K562 (cell line): ENCODE data around the gene PPRC1. TPM values are rescaled to one million over a fixed set of nuclear protein-coding genes. Genes with fewer than 3 reads are reported as not detected.

Experiments
- BDP1 ChIP-seq: IDR thresholded peaks from 3 replicates; pipeline ENCODE4 v1.6.1; 2011; ENCODE audit not compliant: insufficient read length, insufficient read depth
- BMI1 ChIP-seq: fragments of 150-350 bp; IDR thresholded peaks from 2 replicates; pipeline ENCODE4 v1.6.1; 2014; ENCODE audit warnings: low read length
- CHD2 ChIP-seq: IDR thresholded peaks from 2 replicates; pipeline ENCODE4 v1.6.1; 2011; ENCODE audit warnings: low read depth, low read length
- CREB1 ChIP-seq, 2 experiments: sonication (generic) in 1 of 2; formaldehyde crosslinking in 1 of 2; IDR thresholded peaks; 2 replicates each; pipeline versions ENCODE4 v1.6.1 to v1.8.0; 2012 to 2022; ENCODE audit warnings: inconsistent platforms in 1 of 2, mild to moderate bottlenecking in 1 of 2, missing genetic modification reagents in 1 of 2, moderate library complexity in 1 of 2
- EHMT2 ChIP-seq: fragments of 450-650 bp; IDR thresholded peaks from 2 replicates; pipeline ENCODE4 v1.6.1; 2018; ENCODE audit warnings: antibody characterized with exemption
- HMGN3 ChIP-seq: IDR thresholded peaks from 2 replicates; pipeline ENCODE4 v1.6.1; 2011; ENCODE audit warnings: borderline replicate concordance, low read depth, mild to moderate bottlenecking, mixed read lengths, low read length; ENCODE audit not compliant: insufficient read length; ENCODE audit errors: extremely low read depth
- MAFK ChIP-seq: IDR thresholded peaks from 2 replicates; pipeline ENCODE4 v1.6.1; 2011; ENCODE audit warnings: low read length, improper control_type of control experiment
- NRF1 ChIP-seq, 2 experiments: fragments of 450-650 bp; IDR thresholded peaks in 1 of 2; conservative IDR thresholded peaks in 1 of 2; 2 replicates each; pipeline ENCODE4 v1.6.1; 2014; ENCODE audit warnings: mild to moderate bottlenecking in 2 of 2
- PHB2 ChIP-seq: fragments of 450-650 bp; IDR thresholded peaks from 2 replicates; pipeline ENCODE4 v1.6.1; 2017; ENCODE audit warnings: low read depth
- PML ChIP-seq: IDR thresholded peaks from 2 replicates; pipeline ENCODE4 v1.6.1; 2012; ENCODE audit warnings: low read length, inconsistent platforms
- POLR2G ChIP-seq: fragments of 200-400 bp; formaldehyde crosslinking; IDR thresholded peaks from 2 replicates; pipeline ENCODE4 v1.6.1; 2017; ENCODE audit warnings: low read depth, mild to moderate bottlenecking, antibody characterized with exemption, low read length, moderate library complexity
- RBM14 ChIP-seq: fragments of 200-400 bp; formaldehyde crosslinking; IDR thresholded peaks from 2 replicates; pipeline ENCODE4 v1.6.1; 2018; ENCODE audit warnings: low read depth, mild to moderate bottlenecking, low read length, moderate library complexity, borderline replicate concordance; ENCODE audit not compliant: insufficient read depth
- TARDBP ChIP-seq: fragments of 450-650 bp; IDR thresholded peaks from 2 replicates; pipeline ENCODE4 v1.6.1; 2016
- TBP ChIP-seq: optimal IDR thresholded peaks from 2 replicates; pipeline ENCODE3; 2011; ENCODE audit warnings: low read depth, low read length, improper control_type of control experiment
- TEAD1 ChIP-seq, 2 experiments: fragments of 450-650 bp in 1 of 2; sonication (generic) in 1 of 2; formaldehyde crosslinking; IDR thresholded peaks; 2 replicates each; pipeline versions ENCODE4 v1.4.0 to v1.8.0; 2020 to 2022; ENCODE audit warnings: mild to moderate bottlenecking in 2 of 2, missing genetic modification reagents in 1 of 2
- U2AF1 ChIP-seq: fragments of 200-400 bp; formaldehyde crosslinking; optimal IDR thresholded peaks from 2 replicates; pipeline ENCODE3; 2017; ENCODE audit warnings: mild to moderate bottlenecking, low read depth, low read length, moderate library complexity
- ZBTB33 ChIP-seq: sonication (generic); formaldehyde crosslinking; IDR thresholded peaks from 2 replicates; pipeline ENCODE4 v1.8.1; 2023; ENCODE audit warnings: mild to moderate bottlenecking, missing genetic modification reagents
- ZEB2 ChIP-seq: fragments of 450-650 bp; IDR thresholded peaks from 2 replicates; pipeline ENCODE4 v1.6.1; 2016
- ZNF57 ChIP-seq: fragments of 450-650 bp; formaldehyde crosslinking; IDR thresholded peaks from 2 replicates; pipeline ENCODE4 v1.4.0; 2020; ENCODE audit warnings: mild to moderate bottlenecking, moderate library complexity
- polyA plus RNA-seq, 8 experiments: library from polyadenylated mRNA; depleted of rRNA in 4 of 8; stranded (reverse) in 5 of 8; unstranded in 3 of 8; fragments of >200 nt; fragmentation: Nextera tagmentation in 2 of 8; fragmentation: Illumina TruSeq in 1 of 8; extraction: Ambion mirVana in 2 of 8; extraction: Trizol in 1 of 8; gene quantifications; 2 replicates each; pipeline versions ENCODE4 v1.2.1 to v1.2.3, GENCODE V29; 2011 to 2014; ENCODE audit warnings: inconsistent platforms in 1 of 8, missing spikeins in 1 of 8
- total RNA-seq, 7 experiments: library from RNA; depleted of rRNA in 6 of 7; stranded (reverse); fragments of >200 nt in 6 of 7; fragmentation: Illumina TruSeq in 2 of 7; extraction: Trizol in 2 of 7; gene quantifications; 2 replicates each; pipeline versions ENCODE4 v1.2.1 to v1.2.3, GENCODE V29; 2011 to 2021; ENCODE audit warnings: low replicate concordance in 1 of 7
- TF ChIP-seq, protein P1 (sequence below): conservative IDR thresholded peaks from 2 replicates; pipeline ENCODE4 v1.6.1; 2011; ENCODE audit warnings: low read depth, mild to moderate bottlenecking, low read length; ENCODE audit not compliant: control insufficient read depth
- TF ChIP-seq, protein P2 (sequence below): fragments of 250-450 bp; sonication (Bioruptor Pico); IDR thresholded peaks from 2 replicates; pipeline ENCODE4 v1.8.0; 2021; ENCODE audit warnings: borderline replicate concordance, mild to moderate bottlenecking, moderate library complexity; ENCODE audit not compliant: poor library complexity, severe bottlenecking
- TF ChIP-seq, protein P3 (sequence below), 2 experiments: fragments of 200-800 bp in 1 of 2; sonication (Bioruptor generic) in 1 of 2; sonication (generic) in 1 of 2; formaldehyde crosslinking in 1 of 2; IDR thresholded peaks in 1 of 2; conservative IDR thresholded peaks in 1 of 2; 2 replicates each; pipeline versions ENCODE4 v1.5.0 to v1.6.1; 2016 to 2020; ENCODE audit warnings: missing compliant biosample characterization in 1 of 2, missing genetic modification characterization in 1 of 2, missing genetic modification reagents in 1 of 2

PPRC1 gene
- total and polyA plus RNA-seq, 9 of the 15 experiments (the other 6 are each of a cell fraction or from before 2014, with no cell fraction given) = 8.5 to 47.1 (median 16.2) TPM

DNA sequence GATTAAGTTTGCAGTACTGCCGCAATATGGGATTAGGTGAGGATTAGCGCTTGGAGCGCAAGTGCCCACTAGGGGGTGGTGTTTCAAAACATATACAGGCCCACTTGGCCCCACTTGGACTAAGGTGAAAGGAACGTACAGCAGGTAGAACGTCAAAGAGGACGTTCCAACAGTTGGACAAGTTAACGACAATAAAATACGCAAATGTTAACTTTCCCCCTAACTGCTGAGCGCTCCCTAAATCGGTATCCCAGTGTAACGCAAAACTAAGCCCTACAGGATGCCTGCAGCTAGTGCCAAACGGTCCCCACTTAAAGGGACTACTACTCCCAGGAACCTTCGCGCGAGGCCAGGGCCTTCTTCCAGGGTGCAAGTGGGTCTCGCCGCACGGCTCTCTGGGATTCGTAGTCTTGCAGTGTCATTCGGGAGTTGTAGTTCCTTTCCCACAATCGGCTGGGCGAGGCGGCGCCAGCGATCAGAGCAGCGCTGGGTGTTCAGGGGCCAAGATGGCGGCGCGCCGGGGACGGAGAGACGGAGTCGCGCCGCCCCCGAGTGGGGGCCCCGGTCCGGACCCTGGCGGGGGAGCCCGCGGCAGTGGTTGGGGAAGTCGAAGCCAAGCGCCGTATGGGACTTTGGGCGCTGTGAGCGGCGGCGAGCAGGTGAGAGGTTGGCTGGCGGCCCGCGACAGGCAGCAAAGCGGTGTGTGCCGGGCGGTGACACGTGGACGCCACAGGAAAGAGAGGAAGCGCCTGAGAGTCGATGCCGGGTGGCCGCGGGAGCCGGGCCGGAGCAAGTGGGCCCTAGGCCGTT is at the start of gene PPRC1 (continued):
- TF ChIP-seq RBM14 (peak; percentile 40; the same call in 1 of the 2 replicates), ZEB2 (peak; percentile 61; the same call in 1 of the 2 replicates), ZNF57 (no peak), ZBTB33 (CRISPR knock-in tag) (peak; percentile 62), U2AF1 (peak; percentile 72), PHB2 (peak; percentile 75), EHMT2 (no peak), CREB1 (IDR thresholded peaks at IDR 0.05) (peak; percentile 28; the same call in 1 of the 2 replicates), CREB1 (CRISPR knock-in tag; IDR thresholded peaks at IDR 0.05) (peak; percentile 59; the same call in 1 of the 2 replicates), BMI1 (no peak), PML (peak; percentile 66; the same call in 1 of the 2 replicates), TEAD1 (CRISPR knock-in tag; IDR thresholded peaks at IDR 0.05) (peak in 1 of 2 experiments; percentile 40; a peak in 1 of 4 replicates), NRF1 (conservative IDR thresholded peaks at IDR 0.05 in 1 of 2, IDR thresholded peaks at IDR 0.05 in 1 of 2) (peak; percentile 66 to 79), TARDBP (peak; percentile 29; the same call in 1 of the 2 replicates), BDP1 (no peak), MAFK (peak; percentile 45), HMGN3 (peak; percentile 69), CHD2 (peak; percentile 66; the same call in 1 of the 2 replicates), POLR2G (peak; percentile 98), TBP (peak; percentile 88)
- TF ChIP-seq, protein P1, sequence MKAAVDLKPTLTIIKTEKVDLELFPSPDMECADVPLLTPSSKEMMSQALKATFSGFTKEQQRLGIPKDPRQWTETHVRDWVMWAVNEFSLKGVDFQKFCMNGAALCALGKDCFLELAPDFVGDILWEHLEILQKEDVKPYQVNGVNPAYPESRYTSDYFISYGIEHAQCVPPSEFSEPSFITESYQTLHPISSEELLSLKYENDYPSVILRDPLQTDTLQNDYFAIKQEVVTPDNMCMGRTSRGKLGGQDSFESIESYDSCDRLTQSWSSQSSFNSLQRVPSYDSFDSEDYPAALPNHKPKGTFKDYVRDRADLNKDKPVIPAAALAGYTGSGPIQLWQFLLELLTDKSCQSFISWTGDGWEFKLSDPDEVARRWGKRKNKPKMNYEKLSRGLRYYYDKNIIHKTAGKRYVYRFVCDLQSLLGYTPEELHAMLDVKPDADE = peak; percentile 98
- TF ChIP-seq, protein P2, sequence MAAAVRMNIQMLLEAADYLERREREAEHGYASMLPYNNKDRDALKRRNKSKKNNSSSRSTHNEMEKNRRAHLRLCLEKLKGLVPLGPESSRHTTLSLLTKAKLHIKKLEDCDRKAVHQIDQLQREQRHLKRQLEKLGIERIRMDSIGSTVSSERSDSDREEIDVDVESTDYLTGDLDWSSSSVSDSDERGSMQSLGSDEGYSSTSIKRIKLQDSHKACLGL (CRISPR knock-in tag) = peak; percentile 88
- TF ChIP-seq, protein P3, sequence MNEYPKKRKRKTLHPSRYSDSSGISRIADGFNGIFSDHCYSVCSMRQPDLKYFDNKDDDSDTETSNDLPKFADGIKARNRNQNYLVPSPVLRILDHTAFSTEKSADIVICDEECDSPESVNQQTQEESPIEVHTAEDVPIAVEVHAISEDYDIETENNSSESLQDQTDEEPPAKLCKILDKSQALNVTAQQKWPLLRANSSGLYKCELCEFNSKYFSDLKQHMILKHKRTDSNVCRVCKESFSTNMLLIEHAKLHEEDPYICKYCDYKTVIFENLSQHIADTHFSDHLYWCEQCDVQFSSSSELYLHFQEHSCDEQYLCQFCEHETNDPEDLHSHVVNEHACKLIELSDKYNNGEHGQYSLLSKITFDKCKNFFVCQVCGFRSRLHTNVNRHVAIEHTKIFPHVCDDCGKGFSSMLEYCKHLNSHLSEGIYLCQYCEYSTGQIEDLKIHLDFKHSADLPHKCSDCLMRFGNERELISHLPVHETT (CRISPR knock-in tag; conservative IDR thresholded peaks at IDR 0.05 in 1 of 2, IDR thresholded peaks at IDR 0.05 in 1 of 2) = peak in 1 of 2 experiments; percentile 67; a peak in 1 of 4 replicates
